SJSA1 (cell line): ENCODE results near the gene SCAPER. TPM values are rescaled to one million over a fixed set of nuclear protein-coding genes. Genes with fewer than 3 reads are reported as not detected.
"Not testable (repeated sequence)": the region's sequence is repeated elsewhere in the genome, so short reads cannot be mapped to it uniquely, and the experiment has no call there.

Source experiments
- DNase-seq, 2 experiments: peaks; one replicate each; pipeline ENCODE4 v3.0.0-alpha.2; 2015 to 2020; ENCODE audit warnings: low spot score in 2 of 2, low read depth in 1 of 2
- H3K27ac ChIP-seq: fragments of 250-450 bp; sonication (Bioruptor Pico); 2 replicates; pipeline ENCODE4 v1.5.1; 2020; ENCODE audit warnings: mild to moderate bottlenecking, moderate library complexity
- H3K27me3 ChIP-seq: fragments of 250-450 bp; sonication (Bioruptor Pico); replicated peaks from 2 replicates; pipeline ENCODE4 v1.5.1; 2020; ENCODE audit warnings: mild to moderate bottlenecking, moderate library complexity
- H3K36me3 ChIP-seq: fragments of 250-450 bp; sonication (Bioruptor Pico); 2 replicates; pipeline ENCODE4 v1.5.1; 2020; ENCODE audit warnings: mild to moderate bottlenecking
- H3K4me1 ChIP-seq: fragments of 250-450 bp; sonication (Bioruptor Pico); replicated peaks from 2 replicates; pipeline ENCODE4 v1.6.1; 2021; ENCODE audit warnings: mild to moderate bottlenecking
- H3K4me3 ChIP-seq: fragments of 250-450 bp; sonication (Bioruptor Pico); 2 replicates; pipeline ENCODE4 v1.5.1; 2020; ENCODE audit warnings: mild to moderate bottlenecking
- H3K9me3 ChIP-seq: fragments of 250-450 bp; sonication (Bioruptor Pico); replicated peaks from 2 replicates; pipeline ENCODE4 v1.5.1; 2020; ENCODE audit warnings: mild to moderate bottlenecking
- total RNA-seq: library from RNA; depleted of rRNA; stranded (reverse); fragments of >200 nt; shearing (Covaris generic); gene quantifications from 2 replicates; pipeline ENCODE4 v1.2.3, GENCODE V29; 2014

SCAPER gene
- total RNA-seq, 1 experiment from 2014 or later = 10.2 TPM

DNA sequence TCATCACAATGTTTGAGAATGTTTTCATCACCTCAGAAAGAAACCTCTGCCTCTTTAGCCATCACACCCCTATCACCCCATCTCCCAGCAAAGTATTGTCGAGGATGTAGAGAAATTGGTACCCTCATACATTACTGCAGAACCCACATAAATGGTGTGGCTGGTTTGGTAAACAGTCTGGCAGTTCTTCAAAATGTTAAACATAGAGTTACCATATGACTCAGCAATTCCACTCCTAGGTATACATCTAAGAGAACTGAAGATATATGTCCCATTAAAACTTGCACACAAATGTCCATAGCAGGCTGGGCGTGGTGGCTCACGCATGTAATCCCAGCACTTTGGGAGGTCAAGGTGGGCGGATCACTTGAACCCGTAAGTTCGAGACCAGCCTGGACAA is 585.1 kb downstream of the SCAPER start:
- no peak overlapping the region for H3K27ac ChIP-seq
- no peak overlapping the region for H3K4me3 ChIP-seq
- no peaks in the 10 kb centered on the region for H3K9me3 ChIP-seq

DNA sequence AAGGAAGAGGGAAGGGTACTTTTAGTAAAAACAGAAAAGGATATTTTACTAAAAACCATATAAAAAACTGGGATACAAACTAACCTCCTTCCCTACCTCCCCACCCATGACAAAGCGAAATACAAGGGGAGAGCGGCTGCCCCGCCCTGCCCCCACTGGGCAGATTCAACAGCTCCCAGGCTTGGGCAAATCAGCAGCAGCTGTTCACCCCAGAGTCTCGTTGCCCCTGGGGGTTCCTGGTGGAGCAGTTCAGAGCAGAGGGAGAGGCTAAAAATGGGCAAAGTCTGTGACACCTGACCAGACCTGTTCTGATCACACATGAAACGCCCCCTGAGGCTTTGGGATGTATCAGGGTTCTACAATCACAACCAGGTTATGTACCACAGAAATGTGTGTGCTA is 591.4 kb downstream of the SCAPER start:
- no peak for DNase-seq
- Histone ChIP-seq H3K27me3 (no peaks in the 10 kb centered on the region), H3K4me3 (no peak overlapping the region), H3K4me1 (peaks cover 35% of the 10 kb centered on the region), H3K27ac (peak overlapping the region; percentile 63; the same call in 1 of the 2 replicates), H3K36me3 (peaks cover 4% of the 10 kb centered on the region), H3K9me3 (no peaks in the 10 kb centered on the region)

More for the DNA sequence above, 585.1 kb downstream of the SCAPER start:
- Histone ChIP-seq H3K27me3 (no peaks in the 10 kb centered on the region), H3K4me1 (0 out of 2 replicates have a peak, but pooled peaks cover 3% of the 10 kb centered on the region), H3K36me3 (no peaks in the 10 kb centered on the region)
- DNase-seq = no peak

DNA sequence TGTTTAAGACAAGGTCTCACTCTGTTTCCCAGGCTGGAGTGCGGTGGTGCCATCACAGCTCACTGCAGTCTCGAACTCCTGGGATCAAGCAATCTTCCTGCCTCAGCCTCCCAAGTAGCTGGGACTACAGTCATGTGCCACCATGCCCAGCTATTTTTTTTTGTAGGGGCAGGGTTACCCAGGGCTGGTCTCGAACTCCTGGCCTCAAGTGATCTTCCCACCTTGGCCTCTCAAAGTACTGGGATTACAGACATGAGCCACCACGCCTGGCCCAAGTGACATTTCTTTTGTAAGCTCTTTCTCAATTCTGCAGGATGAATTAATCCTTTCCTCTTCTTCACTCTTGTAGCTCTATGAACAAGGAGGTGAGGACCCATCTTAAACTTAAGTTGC is 592.0 kb downstream of the SCAPER start:
- DNase-seq = peak in 1 of 2 experiments; percentile 9
- Histone ChIP-seq H3K27ac (peak overlapping the region; percentile 63), H3K4me1 (peaks cover 35% of the 10 kb centered on the region)
- H3K9me3 ChIP-seq, H3K27me3 ChIP-seq, H3K36me3 ChIP-seq, H3K4me3 ChIP-seq: not testable (repeated sequence)

DNA sequence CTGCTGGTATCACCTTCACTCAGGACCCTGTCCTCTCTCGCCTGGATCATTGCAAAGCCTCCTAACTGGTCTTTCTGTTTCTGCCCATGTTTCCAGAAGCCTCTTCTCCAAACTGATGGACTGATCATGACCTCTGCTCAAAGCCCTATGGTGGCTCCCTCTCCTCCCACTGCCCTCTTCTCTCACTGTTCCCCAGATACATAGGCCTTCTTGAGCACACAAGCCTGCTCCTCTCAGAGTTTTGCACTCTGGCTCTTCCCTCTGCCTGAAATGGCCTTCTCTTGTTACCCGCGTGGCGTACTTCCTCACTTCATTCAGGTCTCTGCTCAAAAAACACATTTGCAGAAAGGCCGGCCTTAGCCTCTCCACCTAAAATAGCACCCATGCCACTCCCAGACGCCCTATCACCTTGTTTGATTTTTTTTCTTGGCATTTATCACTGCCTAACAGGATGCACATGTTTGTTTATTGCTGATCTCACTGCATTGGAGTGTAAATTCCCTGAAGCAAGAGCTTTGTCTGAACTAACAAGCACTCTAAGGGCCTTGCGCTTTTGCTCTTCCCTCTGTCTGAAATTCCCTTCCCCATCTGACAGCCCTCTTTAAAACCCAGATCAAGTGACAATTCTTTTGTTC is 592.5 kb downstream of the SCAPER start:
- DNase-seq = peak; percentile 56 to 79
- Histone ChIP-seq H3K4me1 (peaks cover 35% of the 10 kb centered on the region), H3K36me3 (peaks cover 11% of the 10 kb centered on the region), H3K27me3 (no peaks in the 10 kb centered on the region), H3K4me3 (no peak overlapping the region), H3K9me3 (no peaks in the 10 kb centered on the region), H3K27ac (peak overlapping the region; percentile 63)

GRCh38 chr15:76311100-76311953 is 593.8 kb downstream of the SCAPER start, which contains the start of gene ETFA:
Gene ETFA (minus strand): TSS chr15:76311469. CDS start chr15:76311388, 81 bp downstream.
- H3K9me3 ChIP-seq = no peaks in the 10 kb centered on the region
- H3K36me3 ChIP-seq = peaks cover 11% of the 10 kb centered on the region

DNA sequence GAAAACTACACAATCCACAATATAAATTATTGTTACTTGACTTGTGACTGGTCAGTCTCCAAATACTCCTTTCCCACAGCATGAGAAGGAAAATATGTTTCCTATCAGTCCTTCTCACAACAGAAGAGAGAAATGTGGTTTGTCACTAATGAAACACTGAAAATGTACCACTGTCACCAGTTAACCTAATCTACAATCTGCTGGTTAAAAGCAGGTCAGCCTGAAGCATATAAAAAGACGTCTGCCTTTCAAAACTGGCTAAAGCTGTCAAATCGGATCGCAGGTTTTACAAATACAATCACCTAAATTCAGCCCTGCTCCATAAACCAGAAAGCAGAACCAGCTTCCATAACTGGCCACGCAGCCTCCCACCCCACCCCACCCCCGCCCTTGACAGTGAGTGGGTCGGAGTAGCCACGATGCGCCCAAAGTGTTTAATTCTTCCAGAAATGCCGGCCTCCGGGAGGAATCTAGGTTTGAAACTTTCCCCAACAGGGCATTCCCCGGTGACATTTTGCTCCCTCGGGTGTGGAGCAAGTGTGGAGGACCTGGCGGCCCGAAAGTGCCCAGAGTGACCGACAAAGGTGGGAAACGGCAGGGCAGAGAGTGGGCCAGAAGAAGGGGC is 594.6 kb downstream of the SCAPER start:
- no peak for DNase-seq
- H3K27ac ChIP-seq = peak overlapping the region; percentile 81
- H3K27me3 ChIP-seq = no peaks in the 10 kb centered on the region
- H3K9me3 ChIP-seq = no peaks in the 10 kb centered on the region
- peaks cover 11% of the 10 kb centered on the region for H3K36me3 ChIP-seq
- H3K4me3 ChIP-seq = peak overlapping the region; percentile 76
- peaks cover 35% of the 10 kb centered on the region for H3K4me1 ChIP-seq

More at GRCh38 chr15:76311100-76311953, 593.8 kb downstream of the SCAPER start, which contains the start of gene ETFA:
- peak; percentile 92 to 98 for DNase-seq
- H3K27ac ChIP-seq = peak within 1 kb of the TSS; percentile 81
- H3K4me3 ChIP-seq = peak within 1 kb of the TSS; percentile 76
- peaks cover 35% of the 10 kb centered on the region for H3K4me1 ChIP-seq
- no peaks in the 10 kb centered on the region for H3K27me3 ChIP-seq

- Histone ChIP-seq H3K27ac (no peak overlapping the region), H3K27me3 (no peaks in the 10 kb centered on the region), H3K9me3 (no peaks in the 10 kb centered on the region), H3K4me1 (peaks cover 35% of the 10 kb centered on the region), H3K36me3 (peaks cover 11% of the 10 kb centered on the region), H3K4me3 (no peak overlapping the region)
- peak in 1 of 2 experiments; percentile 18 for DNase-seq
Observed at GRCh38 chr15:76309601-76310330, 595.4 kb downstream of the SCAPER start.

DNA sequence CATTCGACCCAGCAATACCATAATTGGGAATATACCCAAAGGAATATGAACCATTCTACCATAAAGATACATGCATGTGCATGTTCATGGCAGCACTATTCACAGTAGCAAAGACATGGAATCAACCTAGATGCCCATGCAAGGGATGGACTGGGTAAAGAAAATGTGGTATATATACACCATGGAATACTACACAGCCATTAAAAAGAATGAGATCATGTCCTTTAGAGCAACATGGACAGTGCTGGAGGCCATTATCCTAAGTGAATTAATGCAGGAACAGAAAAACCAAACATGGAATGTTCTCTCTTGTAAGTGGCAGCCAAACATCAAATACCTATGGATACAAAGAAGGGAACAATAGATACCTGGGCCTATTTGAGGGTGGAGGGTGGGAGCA is 601.2 kb downstream of the SCAPER start:
- H3K4me3 ChIP-seq = no peak overlapping the region
- peaks cover 7% of the 10 kb centered on the region for H3K36me3 ChIP-seq
- no peak for DNase-seq
- no peaks in the 10 kb centered on the region; the same call in 1 of the 2 replicates for H3K9me3 ChIP-seq
- H3K4me1 ChIP-seq = no peaks in the 10 kb centered on the region
- no peak overlapping the region for H3K27ac ChIP-seq
- H3K27me3 ChIP-seq = no peaks in the 10 kb centered on the region

GRCh38 chr15:76299786-76300185 is 605.4 kb downstream of the SCAPER start:
- Histone ChIP-seq H3K36me3 (peaks cover 6% of the 10 kb centered on the region), H3K27ac (no peak overlapping the region), H3K9me3 (no peaks in the 10 kb centered on the region; the same call in 1 of the 2 replicates), H3K27me3 (no peaks in the 10 kb centered on the region), H3K4me1 (no peaks in the 10 kb centered on the region), H3K4me3 (no peak overlapping the region)
- DNase-seq = no peak

GRCh38 chr15:76298986-76299385 is 606.2 kb downstream of the SCAPER start:
- H3K36me3 ChIP-seq = peaks cover 6% of the 10 kb centered on the region
- H3K27ac ChIP-seq = no peak overlapping the region
- no peak overlapping the region for H3K4me3 ChIP-seq
- no peaks in the 10 kb centered on the region for H3K27me3 ChIP-seq
- H3K9me3 ChIP-seq = no peaks in the 10 kb centered on the region; the same call in 1 of the 2 replicates
- no peaks in the 10 kb centered on the region for H3K4me1 ChIP-seq
- no peak for DNase-seq

GRCh38 chr15:76297951-76298350 is 607.2 kb downstream of the SCAPER start:
- H3K9me3 ChIP-seq, H3K27ac ChIP-seq, H3K4me3 ChIP-seq, H3K27me3 ChIP-seq, H3K4me1 ChIP-seq, H3K36me3 ChIP-seq, DNase-seq: not testable (repeated sequence)
